HFF-Myc (cell line): ENCODE data around the gene TBC1D3B.
"Not testable (repeated sequence)": the region's sequence is repeated elsewhere in the genome, so short reads cannot be mapped to it uniquely, and the experiment has no call there.

Experiments
- DNase-seq: peaks from one replicate; pipeline ENCODE4 v3.0.0-alpha.2; 2011; ENCODE audit warnings: low read depth; ENCODE audit errors: extremely low read depth
- H3K4me3 ChIP-seq: replicated peaks from 2 replicates; pipeline ENCODE4 v1.5.1; 2011; ENCODE audit warnings: low read depth, mild to moderate bottlenecking, control low read depth, low read length
- CTCF ChIP-seq: IDR thresholded peaks from 2 replicates; pipeline ENCODE4 v1.5.1; 2012; ENCODE audit warnings: mild to moderate bottlenecking, low read depth, low read length, control low read depth; ENCODE audit errors: missing control alignments

The TBC1D3B gene

GRCh38 chr17:36123431-36123830 lies 53.0 kb downstream of the TBC1D3B start:
- DNase-seq = no peak
- no peak overlapping the region for H3K4me3 ChIP-seq
- TF ChIP-seq CTCF = no peak

DNA sequence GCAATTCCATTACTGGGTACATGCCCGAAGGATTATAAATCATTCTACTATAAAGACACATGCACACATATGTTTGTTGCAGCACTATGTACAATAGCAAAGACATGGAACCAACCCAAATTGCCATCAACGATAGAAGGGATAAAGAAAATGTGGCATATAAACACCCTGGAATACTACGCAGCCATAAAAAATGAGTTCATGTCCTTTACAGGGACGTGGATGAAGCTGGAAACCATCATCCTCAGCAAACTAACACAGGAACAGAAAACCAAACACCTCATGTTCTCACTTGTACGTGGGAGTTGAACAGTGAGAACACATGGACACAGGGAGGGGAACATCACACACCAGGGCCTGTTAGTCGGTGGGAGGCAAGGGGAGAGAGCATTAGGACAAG lies 55.3 kb downstream of the TBC1D3B start:
- not testable (repeated sequence) for DNase-seq, H3K4me3 ChIP-seq

DNA sequence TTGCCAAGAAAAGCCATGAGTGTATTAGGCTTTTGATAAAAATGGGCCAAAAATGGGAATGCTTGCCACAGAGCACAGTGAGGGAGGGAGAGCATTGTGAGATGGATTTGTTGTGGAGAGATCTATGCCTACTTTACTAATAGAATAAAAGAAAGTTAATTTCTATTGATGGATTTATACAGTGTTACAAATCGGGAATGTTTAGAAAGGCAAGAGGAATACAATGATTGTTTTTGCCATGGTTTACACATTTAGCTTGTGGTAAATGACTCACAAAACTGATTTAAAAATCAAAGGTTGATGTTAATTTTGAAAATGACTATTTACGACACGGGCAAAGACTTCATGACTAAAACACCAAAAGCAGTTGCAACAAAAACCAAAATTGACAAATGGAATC lies 56.2 kb downstream of the TBC1D3B start:
- H3K4me3 ChIP-seq = no peak overlapping the region
- TF ChIP-seq CTCF = no peak

GRCh38 chr17:36118477-36119353 lies 57.7 kb downstream of the TBC1D3B start:
- DNase-seq = no peak
- TF ChIP-seq CTCF = no peak
- no peak overlapping the region for H3K4me3 ChIP-seq

More for the DNA sequence above, 56.2 kb downstream of the TBC1D3B start:
- no peak for DNase-seq

DNA sequence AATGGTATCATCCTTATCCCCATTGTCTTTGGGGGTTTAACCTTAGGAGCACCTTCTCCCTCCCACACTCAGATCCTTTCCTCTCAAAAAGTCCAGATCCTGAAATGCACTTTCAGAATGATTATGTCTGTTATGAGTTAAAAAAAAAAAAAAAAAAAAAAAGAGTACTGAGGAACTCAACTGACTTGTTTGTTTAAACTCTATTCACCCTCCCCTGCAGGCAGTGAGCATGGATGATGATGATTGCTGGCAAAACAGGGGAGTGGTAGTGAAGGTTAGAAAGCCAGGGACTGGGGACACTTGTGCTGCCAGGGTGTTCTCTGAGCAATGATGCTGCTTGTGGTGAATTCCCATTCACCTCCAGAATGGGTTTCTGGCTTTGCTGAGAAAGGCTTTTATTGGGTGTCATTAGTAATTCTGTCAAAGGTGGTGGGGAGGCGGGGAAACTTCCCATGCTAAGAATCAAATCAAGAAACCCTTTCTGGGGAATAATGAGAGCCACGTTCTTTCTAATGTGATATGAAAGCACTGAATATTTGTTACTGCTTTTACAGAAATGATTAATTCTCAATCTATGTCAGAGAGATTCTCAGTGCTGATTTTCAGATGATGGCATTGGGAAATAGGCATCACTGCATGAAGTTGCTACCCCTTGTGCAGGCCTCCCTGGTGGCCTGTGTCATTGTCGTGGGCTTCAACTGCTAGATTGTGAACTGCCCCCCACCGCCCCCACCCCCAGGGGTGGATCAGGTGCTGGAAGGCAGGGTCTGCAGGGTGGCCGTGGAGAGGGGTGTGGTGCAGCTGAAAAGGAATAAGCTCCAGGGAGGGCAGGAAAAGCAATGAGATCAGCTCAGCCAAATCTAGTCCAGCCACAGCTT lies 58.7 kb downstream of the TBC1D3B start:
- DNase-seq = no peak
- TF ChIP-seq CTCF = no peak
- H3K4me3 ChIP-seq = no peak overlapping the region
